Measurements from ENCODE around the gene RFTN1. TPM values are rescaled to one million over a fixed set of nuclear protein-coding genes. Genes with fewer than 3 reads are reported as not detected.
A peak's percentile ranks its signal among the peaks of the same experiment; 100 is the strongest.

RFTN1 gene
- total and polyA plus RNA-seq, 4 donors: 33.8 to 82.5 (median 53.4) TPM

DNA sequence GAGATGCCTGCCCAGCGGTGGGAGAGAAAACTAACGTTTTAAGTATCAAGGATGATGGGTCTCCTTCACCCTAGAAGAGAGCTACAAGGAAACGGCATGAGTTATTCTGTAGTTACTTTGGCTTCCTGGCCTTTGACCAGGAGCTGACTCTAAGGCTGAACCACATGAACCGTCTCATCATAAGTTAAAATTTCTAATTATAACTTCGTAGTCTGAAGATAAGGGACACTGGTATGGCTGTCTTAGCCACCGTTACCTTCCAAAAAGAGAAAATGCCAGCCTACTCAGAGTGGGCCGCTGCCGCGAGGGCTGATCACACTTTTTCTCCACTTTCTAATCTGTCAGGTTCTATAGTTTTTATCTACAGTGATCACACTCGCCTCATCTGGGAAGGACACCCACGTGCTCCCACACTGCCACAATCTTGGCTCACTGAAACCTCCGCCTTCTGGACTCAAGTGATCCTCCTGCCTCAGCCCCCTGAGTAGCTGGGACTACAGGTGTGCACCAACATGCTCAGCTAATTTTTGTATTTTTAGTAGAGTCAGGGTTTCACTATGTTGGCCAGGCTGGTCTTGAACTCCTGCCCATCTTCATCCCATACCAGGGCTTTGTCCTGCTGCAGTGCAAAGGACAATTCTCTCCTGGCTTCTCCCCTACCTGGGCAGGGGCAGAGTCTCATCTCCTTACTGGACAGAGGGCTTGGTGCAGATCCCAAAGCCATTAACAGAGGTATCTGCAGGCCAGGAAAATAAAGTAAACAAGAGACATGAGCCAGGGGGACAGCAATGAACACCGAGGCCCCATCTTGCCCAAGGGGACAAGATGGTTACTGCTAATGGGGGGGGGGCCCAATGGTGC, 73.4 kb downstream of the RFTN1 start:
- 89 to 92% methylated on average over 13 of the region's 13 CpGs for WGBS, 2 donors
- Histone ChIP-seq H3K9ac (ENCODE audit: insufficient read depth in 1 of 2, low read length in 2 of 2) (no peak overlapping the region), H3K27me3 (ENCODE audit: control insufficient read depth in 3 of 3, insufficient read depth in 3 of 3, low read length in 2 of 3) (no peaks in the 10 kb centered on the region), H3K4me1 (ENCODE audit: control insufficient read depth in 5 of 5, insufficient read depth in 5 of 5, low read length in 5 of 5) (peaks cover 0 to 26% (median 4%) of the 10 kb centered on the region in 5 donors), H3K4me3 (no peak overlapping the region), H3K9me3 (ENCODE audit: control insufficient read depth in 4 of 4, insufficient read depth in 3 of 4, low read length in 3 of 4) (no peaks in the 10 kb centered on the region), H3K36me3 (ENCODE audit: control insufficient read depth in 4 of 4, insufficient read depth in 4 of 4, low read length in 4 of 4) (no peaks in the 10 kb centered on the region), H3K27ac (ENCODE audit: low read depth in 1 of 2, low read length in 1 of 2) (peak overlapping the region in 1 of 2 donors; percentile 63)
- DNase-seq: no peak
- ATAC-seq (ENCODE audit: insufficient read depth, low FRiP score): no peak
- TF ChIP-seq, protein P1, sequence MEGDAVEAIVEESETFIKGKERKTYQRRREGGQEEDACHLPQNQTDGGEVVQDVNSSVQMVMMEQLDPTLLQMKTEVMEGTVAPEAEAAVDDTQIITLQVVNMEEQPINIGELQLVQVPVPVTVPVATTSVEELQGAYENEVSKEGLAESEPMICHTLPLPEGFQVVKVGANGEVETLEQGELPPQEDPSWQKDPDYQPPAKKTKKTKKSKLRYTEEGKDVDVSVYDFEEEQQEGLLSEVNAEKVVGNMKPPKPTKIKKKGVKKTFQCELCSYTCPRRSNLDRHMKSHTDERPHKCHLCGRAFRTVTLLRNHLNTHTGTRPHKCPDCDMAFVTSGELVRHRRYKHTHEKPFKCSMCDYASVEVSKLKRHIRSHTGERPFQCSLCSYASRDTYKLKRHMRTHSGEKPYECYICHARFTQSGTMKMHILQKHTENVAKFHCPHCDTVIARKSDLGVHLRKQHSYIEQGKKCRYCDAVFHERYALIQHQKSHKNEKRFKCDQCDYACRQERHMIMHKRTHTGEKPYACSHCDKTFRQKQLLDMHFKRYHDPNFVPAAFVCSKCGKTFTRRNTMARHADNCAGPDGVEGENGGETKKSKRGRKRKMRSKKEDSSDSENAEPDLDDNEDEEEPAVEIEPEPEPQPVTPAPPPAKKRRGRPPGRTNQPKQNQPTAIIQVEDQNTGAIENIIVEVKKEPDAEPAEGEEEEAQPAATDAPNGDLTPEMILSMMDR (IDR thresholded peaks at IDR 0.05; ENCODE audit: control extremely low read depth, extremely low read depth): no peak

DNA sequence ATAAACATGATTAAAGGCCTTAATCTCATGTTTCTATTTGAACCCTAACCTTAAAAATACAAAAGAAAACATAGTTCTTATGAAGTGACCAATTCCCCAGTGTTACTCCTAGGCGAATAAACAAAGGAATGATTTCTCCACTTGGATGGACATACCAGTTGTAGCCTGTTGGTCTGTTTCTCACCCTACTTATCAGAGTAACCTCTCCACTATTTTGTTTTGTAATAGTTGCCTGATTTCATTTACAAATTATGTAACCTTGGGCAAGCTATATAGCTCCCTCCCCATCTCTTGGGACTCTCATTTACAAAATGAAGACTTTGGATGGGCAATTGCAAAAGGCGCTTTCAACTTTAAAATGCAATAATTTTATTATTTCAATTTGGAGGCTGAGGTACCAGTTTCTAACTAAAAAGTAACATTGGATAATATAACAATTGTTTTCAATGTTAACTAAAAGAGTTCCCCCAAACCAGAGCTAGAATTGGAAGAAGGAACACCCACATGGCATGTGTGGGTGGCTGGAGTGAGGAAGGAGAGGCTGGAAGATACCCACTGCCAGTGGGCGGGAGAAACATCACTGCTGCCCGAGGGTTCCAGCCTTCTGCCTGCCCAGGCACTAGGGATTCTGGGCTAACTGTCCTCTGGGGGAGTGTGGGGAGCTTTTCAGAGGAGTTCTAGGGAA, 74.2 kb downstream of the RFTN1 start:
- DNase-seq (no peak), ATAC-seq (ENCODE audit: insufficient read depth, low FRiP score) (peak; percentile 34)
- TF ChIP-seq, protein P1 (IDR thresholded peaks at IDR 0.05; ENCODE audit: control extremely low read depth, extremely low read depth): no peak
- peak overlapping the region in 1 of 2 donors; percentile 4 for H3K27ac ChIP-seq (ENCODE audit: low read depth in 1 of 2, low read length in 1 of 2)
- H3K4me3 ChIP-seq: no peak overlapping the region
- H3K36me3 ChIP-seq (ENCODE audit: control insufficient read depth in 4 of 4, insufficient read depth in 4 of 4, low read length in 4 of 4): no peaks in the 10 kb centered on the region
- no peaks in the 10 kb centered on the region for H3K9me3 ChIP-seq (ENCODE audit: control insufficient read depth in 4 of 4, insufficient read depth in 3 of 4, low read length in 3 of 4)
- H3K9ac ChIP-seq (ENCODE audit: insufficient read depth in 1 of 2, low read length in 2 of 2): no peak overlapping the region
- 77 to 82% methylated on average over 4 of the region's 4 CpGs for WGBS, 2 donors
- peaks cover 0 to 26% (median 4%) of the 10 kb centered on the region in 5 donors for H3K4me1 ChIP-seq (ENCODE audit: control insufficient read depth in 5 of 5, insufficient read depth in 5 of 5, low read length in 5 of 5)
- H3K27me3 ChIP-seq (ENCODE audit: control insufficient read depth in 3 of 3, insufficient read depth in 3 of 3, low read length in 2 of 3): no peaks in the 10 kb centered on the region

DNA sequence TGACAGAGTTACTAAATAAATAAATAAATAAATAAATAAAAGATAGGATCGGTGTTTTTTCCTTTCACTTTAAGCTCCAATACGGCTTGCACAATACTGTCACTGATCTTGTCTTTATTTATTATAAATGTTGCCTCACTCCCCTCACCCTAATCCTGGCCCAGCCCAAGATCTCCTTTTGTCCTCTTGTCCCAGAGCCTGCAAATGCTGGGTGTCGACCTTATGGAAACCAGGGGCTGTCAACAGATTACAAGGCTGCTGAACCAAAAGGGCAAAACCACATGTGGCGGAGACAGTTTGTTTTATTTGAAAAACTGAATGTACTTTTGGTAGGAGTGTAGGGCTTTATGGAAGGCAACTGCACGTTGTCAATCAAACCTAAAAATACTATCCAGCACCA, 75.9 kb downstream of the RFTN1 start:
- H3K27ac ChIP-seq (ENCODE audit: low read depth in 1 of 2, low read length in 1 of 2): peak overlapping the region in 1 of 2 donors; percentile 25
- H3K4me3 ChIP-seq: no peak overlapping the region
- no peaks in the 10 kb centered on the region for H3K9me3 ChIP-seq (ENCODE audit: control insufficient read depth in 4 of 4, insufficient read depth in 3 of 4, low read length in 3 of 4)
- H3K4me1 ChIP-seq (ENCODE audit: control insufficient read depth in 5 of 5, insufficient read depth in 5 of 5, low read length in 5 of 5): peaks cover 3 to 26% (median 6%) of the 10 kb centered on the region in 5 donors
- peaks cover 0 to 2% (median 0%) of the 10 kb centered on the region in 4 donors for H3K36me3 ChIP-seq (ENCODE audit: control insufficient read depth in 4 of 4, insufficient read depth in 4 of 4, low read length in 4 of 4)
- ATAC-seq (ENCODE audit: insufficient read depth, low FRiP score): no peak
- TF ChIP-seq, protein P1 (IDR thresholded peaks at IDR 0.05; ENCODE audit: control extremely low read depth, extremely low read depth): no peak
- 76 to 79% methylated on average over 5 of the region's 5 CpGs for WGBS, 2 donors
- peak in 1 of 3 donors; percentile 28 for DNase-seq
- H3K9ac ChIP-seq (ENCODE audit: insufficient read depth in 1 of 2, low read length in 2 of 2): no peak overlapping the region
- H3K27me3 ChIP-seq (ENCODE audit: control insufficient read depth in 3 of 3, insufficient read depth in 3 of 3, low read length in 2 of 3): no peaks in the 10 kb centered on the region
